Spleen (tissue), 7 donors: Measurements from ENCODE around the gene DMD.

Source experiments
- POLR2A ChIP-seq, 3 donors: fragments of 450-650 bp; IDR thresholded peaks; one replicate each; pipeline ENCODE4 v1.5.1; 2017; ENCODE audit warnings: antibody characterized with exemption in 3 of 3, mild to moderate bottlenecking in 1 of 3
- POLR2AphosphoS5 ChIP-seq, 3 donors: sonication (generic); formaldehyde crosslinking; IDR thresholded peaks; one replicate each; pipeline ENCODE4 v1.5.1; 2017; ENCODE audit warnings: antibody characterized with exemption in 3 of 3
- TF ChIP-seq, protein P1 (sequence below), 11 experiments: fragments of 200-600 bp in 7 of 11; fragments of 450-650 bp in 4 of 11; sonication (generic) in 4 of 11; IDR thresholded peaks in 8 of 11; conservative IDR thresholded peaks in 3 of 11; 1 replicate in 7 of 11; 2 replicates in 4 of 11; pipeline versions ENCODE4 v1.4.0 to v1.8.0; 2016 to 2021; ENCODE audit warnings: antibody characterized with exemption in 11 of 11, inconsistent platforms in 4 of 11, mild to moderate bottlenecking in 1 of 11
- donor health status: DM: no; HTN: no; CAD: no; lungs with moderate emphysema.
- donor health status: DM: no; HTN: no; CAD: no.
- donor health status: DM: no; HTN: no; CAD: no.

DNA sequence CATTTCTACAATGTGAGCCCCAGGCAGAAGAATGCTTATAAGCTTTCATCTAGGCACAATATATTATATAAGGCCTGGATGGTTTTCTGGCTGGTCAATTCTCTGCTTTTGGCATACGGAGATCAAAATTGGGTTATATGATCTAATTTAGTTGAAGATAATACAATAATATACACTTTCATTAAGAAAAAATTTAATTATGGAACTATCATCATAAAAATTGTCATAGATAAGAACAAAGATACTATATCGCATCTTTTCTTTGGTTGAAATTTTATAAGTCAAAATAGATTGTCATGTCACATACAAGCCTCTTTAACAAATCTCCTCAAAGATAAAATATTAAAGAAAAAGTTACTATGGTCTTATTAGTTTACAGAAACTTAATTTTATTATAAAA is 17.1 kb downstream of the DMD start:
- TF ChIP-seq, protein P1, sequence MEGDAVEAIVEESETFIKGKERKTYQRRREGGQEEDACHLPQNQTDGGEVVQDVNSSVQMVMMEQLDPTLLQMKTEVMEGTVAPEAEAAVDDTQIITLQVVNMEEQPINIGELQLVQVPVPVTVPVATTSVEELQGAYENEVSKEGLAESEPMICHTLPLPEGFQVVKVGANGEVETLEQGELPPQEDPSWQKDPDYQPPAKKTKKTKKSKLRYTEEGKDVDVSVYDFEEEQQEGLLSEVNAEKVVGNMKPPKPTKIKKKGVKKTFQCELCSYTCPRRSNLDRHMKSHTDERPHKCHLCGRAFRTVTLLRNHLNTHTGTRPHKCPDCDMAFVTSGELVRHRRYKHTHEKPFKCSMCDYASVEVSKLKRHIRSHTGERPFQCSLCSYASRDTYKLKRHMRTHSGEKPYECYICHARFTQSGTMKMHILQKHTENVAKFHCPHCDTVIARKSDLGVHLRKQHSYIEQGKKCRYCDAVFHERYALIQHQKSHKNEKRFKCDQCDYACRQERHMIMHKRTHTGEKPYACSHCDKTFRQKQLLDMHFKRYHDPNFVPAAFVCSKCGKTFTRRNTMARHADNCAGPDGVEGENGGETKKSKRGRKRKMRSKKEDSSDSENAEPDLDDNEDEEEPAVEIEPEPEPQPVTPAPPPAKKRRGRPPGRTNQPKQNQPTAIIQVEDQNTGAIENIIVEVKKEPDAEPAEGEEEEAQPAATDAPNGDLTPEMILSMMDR (IDR thresholded peaks at IDR 0.05 in 8 of 11, conservative IDR thresholded peaks at IDR 0.05 in 3 of 11) = no peak
- no peak for TF ChIP-seq POLR2A (IDR thresholded peaks at IDR 0.05)
- no peak for TF ChIP-seq POLR2AphosphoS5 (IDR thresholded peaks at IDR 0.05)
